HG02763 (cell line): ENCODE measurements around the gene YTHDC2.

Source experiments
- ATAC-seq: cut with Tn5 transposase; IDR thresholded peaks from one replicate; pipeline ENCODE4 v1.9.1; 2021; ENCODE audit warnings: mild to moderate bottlenecking, moderate library complexity; ENCODE audit not compliant: unreplicated experiment

Gene YTHDC2

GRCh38 chr5:113513384-113514288, at the start of gene YTHDC2:
Gene YTHDC2 (plus strand): TSS chr5:113513694. CDS start chr5:113513896, 202 bp downstream.
- peak; percentile 99 for ATAC-seq

DNA sequence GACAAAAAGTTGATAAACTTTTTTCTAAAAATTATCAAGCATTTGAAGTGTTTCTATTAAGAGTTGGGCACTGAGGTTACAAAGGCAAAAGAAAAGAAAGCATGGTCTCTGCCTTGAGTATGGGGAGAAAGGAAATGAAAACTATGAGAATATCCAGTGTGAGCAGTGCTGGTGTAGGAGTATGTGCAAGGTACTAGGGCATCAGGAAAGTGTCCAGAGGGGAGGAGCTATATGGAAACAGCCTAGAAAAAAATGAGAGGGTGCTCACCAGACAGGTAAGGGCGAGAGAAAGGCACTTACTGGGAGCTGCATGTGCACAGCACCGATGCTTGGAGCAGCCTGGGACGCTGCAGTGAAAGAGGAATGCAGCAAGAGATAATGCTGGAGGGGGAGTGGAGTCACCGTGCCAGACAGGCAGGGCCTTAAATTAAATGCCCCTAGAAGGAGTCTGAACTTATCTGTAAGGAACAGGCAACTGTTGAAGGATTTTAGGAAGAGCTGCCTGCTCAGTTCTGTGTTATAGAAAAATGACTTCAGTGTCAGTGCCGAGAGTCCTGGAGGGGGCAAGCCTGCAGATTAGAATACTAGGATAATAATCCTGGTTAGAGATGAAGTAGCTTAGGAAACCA, 39.3 kb upstream of the YTHDC2 start:
- ATAC-seq: no peak

- no peak for ATAC-seq
Observed at GRCh38 chr5:113478691-113479090, 34.8 kb upstream of the YTHDC2 start.

DNA sequence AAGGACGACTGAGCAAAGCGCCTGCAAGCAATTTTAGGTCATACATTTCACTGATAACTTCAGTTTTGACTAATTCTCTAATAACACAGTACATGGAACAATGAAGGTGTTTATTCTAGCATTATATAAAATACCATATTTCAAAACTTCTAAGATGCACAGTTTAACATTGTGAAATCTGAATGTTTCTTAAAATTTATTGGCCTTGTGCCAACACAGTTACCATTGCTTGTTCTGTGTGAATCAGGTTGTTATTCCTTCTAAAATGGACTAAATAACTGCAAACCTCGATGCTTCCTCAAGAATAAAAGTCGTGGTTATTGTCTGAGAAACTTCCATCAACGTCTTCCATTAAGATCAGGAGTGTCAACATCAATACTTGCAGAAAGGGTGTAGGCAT, 33.3 kb upstream of the YTHDC2 start:
- no peak for ATAC-seq

DNA sequence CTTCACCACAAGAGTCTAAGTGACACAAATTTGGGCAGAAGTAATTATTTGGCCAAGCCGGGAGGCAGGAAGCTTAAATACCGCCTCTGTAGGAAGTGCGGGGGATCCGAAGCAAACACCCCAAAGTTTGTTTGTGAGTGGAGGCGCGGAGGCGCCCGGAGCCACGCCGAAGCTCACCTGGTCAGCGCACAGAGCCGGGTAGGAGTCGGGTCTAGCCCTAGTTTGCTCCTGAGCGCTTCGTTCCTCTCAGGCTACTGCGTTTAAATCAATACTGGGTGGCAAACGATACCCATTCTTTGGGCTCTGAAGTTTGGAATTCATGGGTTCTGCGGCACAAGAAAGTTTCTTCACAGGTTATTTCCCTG, 26.1 kb upstream of the YTHDC2 start:
- no peak for ATAC-seq

GRCh38 chr5:113487781-113488644, 25.5 kb upstream of the YTHDC2 start, which contains the start of gene MCC:
Gene MCC (minus strand): TSS chr5:113488453.
- no peak for ATAC-seq

DNA sequence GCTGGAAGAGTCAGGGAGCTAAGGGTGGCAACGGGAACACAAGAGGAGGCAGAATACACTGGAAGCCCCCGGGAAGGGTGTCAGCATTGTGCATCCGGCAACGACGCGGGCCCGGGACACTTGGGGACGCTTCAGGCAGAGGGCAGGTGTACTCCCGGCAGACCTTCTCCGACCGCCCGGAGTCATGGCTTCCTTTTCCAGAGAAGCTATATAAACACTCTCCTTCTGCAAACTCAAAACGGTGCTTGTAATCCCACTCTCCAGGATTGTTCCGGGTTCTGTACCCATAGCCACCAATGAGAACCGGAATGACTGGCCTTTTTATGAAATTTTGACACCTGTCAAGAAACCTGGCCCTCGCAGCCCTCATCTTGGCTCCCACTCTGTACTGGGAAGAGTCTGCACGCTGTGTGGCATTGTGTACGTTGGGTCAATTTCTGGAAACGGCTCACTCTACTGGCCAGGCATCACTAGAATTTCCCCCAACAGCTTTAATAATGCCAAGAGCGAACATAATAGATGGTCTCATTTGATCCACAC, 24.8 kb upstream of the YTHDC2 start:
- ATAC-seq: no peak

DNA sequence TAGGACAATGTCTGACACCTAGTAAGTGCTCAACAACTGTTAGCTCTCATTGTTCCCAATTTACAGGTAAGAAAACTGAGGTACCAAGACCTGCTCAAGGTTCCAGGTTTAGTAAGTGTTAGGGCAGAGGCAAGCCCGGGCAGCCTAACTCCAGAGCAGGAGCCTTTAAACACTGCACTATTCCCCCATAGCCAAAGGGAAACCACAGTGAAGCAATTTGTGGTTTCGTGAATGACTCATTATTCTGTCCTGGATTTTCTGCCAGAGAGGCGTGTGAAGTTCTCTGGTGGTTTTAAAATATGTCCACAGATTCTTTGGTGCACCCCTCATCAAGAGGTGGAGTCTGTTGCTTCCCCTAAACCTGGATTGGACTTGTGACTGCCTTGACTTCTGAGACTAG, 24.2 kb upstream of the YTHDC2 start:
- peak; percentile 58 for ATAC-seq

DNA sequence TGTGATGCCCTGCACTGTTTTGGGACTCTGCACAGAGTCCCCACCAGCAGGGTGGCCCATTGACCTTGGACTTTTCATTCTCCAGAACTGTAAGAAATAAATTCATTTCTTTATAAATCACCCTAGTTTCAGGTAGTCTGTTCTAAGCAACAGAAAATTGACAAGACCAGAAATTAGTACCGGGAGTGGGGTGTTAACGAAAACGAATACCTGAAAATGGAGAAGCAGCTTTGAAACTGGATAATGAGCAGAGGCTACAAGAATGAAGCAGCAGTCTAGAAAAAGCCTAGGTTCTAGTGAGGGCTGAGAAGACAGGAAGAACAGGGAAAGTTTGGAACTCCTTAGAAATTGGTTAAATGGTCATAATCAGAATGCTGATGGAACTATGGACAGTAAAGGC, 23.2 kb upstream of the YTHDC2 start:
- ATAC-seq: no peak

DNA sequence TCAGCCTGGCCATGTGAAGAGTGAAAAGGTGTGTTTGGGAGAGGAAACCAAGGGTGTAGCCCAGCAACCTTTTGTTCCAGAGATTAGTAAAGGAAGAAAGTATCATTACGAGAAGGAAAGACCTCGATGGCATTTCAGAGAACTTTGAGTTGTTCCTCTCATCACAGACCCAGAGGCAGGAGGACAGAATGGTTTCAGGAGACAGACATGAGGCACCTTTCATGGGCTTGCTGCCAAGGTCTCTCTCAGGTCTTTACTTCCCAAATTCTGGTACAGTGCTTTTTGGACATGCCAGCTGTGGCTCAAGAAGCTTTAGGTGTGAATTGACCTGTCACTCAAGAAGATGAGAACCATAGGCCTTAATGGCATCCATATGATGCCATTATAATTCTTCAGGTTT, 22.5 kb upstream of the YTHDC2 start:
- ATAC-seq: no peak

DNA sequence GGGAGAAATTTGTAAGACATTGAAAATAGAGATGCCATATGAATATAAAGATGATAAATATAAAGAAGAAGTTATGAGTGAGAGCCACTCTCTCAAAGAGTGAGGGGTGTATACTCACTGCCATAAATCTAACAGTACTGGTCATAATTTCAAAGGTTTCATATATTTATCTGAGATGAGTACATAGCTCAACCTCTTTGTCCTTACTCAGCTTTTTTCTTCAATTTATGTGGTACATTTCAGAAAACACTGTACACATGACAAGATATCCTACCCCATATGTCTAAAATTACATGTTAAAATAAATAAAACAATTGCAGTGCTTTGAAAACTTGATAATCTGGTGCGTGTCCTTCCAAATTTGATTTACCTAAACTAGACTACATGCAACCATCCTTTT, 20.0 kb upstream of the YTHDC2 start:
- ATAC-seq: no peak

- no peak for ATAC-seq
Observed at GRCh38 chr5:113495422-113495841, 18.1 kb upstream of the YTHDC2 start.

DNA sequence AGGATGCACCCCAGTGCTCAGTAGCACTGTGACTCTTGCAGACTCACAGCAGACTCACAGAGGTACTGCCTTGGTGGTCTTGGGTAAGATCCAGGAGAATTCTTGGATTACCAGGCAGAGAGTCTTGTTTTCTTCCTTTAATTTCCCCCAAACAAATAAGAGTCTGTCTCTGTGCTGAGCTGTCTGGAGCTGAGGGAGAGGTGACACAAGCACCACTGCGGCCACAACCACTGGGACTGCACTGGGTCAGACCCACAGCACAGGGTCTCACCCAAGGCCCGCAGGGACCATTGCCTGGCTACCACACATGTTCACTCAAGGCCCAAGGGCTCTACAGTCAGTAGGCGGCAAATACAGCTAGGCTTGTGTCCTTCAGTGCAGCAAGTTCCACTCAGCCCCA, 11.4 kb upstream of the YTHDC2 start:
- no peak for ATAC-seq

DNA sequence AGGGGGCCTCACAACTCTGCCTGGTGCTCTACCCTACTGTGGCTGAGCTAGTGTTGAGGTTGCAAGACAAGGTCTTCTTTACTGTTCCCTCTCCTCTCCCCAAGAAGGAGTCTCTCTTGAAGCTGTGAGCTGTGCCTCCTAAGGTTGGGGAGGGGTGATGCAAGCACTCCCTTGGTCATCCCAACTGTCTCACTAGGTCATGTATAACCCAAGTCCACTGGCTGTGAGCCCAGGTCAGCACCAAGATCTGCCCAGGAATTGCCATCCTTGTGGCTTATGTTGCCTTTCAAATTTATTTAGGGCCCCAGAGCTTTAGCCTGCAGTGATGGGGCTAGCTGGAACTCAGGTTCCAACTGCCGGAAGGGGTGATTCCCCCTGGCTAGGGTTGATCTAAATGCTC, 10.3 kb upstream of the YTHDC2 start:
- no peak for ATAC-seq

- no peak for ATAC-seq
Observed at GRCh38 chr5:113505181-113505580, 8.3 kb upstream of the YTHDC2 start.

DNA sequence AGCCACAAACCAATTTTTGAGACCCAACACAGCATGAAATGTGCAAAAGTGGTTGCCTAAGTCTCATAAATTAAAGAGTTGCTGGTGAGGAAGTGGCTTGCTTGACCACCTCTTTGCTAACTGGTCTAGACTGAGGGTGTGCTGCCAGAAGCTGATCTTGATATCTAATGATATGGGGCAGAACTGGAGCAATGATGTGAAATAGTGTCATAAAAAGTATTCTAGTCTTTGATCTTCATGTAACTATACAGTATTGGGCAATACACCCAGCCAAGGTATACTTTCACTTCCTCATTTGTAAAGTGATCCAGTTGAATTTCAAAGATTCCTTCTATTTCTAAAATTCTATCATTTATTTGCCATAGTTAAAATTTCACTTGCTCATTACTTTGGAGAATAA, 5.9 kb upstream of the YTHDC2 start:
- ATAC-seq: no peak

GRCh38 chr5:113508756-113509155, 4.7 kb upstream of the YTHDC2 start:
- ATAC-seq: no peak

- no peak for ATAC-seq
Observed at GRCh38 chr5:113510836-113511451, 2.5 kb upstream of the YTHDC2 start.

DNA sequence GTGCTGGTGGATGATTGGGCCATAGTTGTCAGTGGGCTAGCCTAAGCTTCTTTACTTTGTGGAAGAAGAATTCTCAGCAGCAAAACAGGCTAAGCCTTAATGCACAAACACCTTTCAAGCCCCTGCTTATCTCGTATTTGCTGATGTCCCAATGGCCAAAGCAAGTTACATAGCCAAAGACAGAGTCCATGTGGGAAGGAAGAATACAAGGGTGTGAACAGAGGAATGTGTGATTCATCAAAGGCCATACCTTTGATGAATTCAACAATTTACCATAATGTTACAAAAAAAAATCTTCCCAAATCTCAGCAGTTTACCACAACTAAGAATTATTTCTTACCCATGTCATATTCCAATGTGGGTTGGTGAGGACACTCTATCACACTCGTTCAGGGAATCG, 1.2 kb upstream of the YTHDC2 start:
- ATAC-seq: no peak

DNA sequence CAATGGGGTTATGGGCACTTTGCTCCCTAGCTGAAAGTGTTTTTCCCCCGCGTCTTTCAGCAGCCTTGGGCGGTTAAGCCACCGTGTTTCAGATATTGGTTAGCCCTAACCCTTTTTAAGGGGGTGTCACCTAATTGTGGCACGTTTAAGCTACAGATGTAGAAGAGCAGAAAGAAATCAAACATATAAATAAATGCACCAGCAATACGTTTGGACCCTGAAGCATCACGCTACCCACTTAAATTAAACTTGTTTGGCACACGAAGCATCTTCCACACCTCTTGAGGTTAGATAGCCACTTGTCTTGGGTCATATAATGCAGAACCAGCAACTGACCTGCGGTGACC, 768 bp downstream of the YTHDC2 start:
- no peak for ATAC-seq

GRCh38 chr5:113518884-113519283, 5.4 kb downstream of the YTHDC2 start:
- no peak for ATAC-seq
